SK-N-MC (cell line): ENCODE data around the gene MTG1.

Experiments
- EZH2 ChIP-seq: fragments of 200-600 bp; sonication (generic); IDR thresholded peaks from one replicate; pipeline ENCODE4 v1.6.1; 2017; ENCODE audit warnings: antibody characterized with exemption
- POLR2AphosphoS5 ChIP-seq: IDR thresholded peaks from 2 replicates; pipeline ENCODE4 v1.6.1; 2012; ENCODE audit warnings: mild to moderate bottlenecking, low read depth, low read length, borderline replicate concordance

GRCh38 chr10:133453516-133454203 lies 59.7 kb downstream of the MTG1 start, which contains the start of gene SCART1:
- TF ChIP-seq POLR2AphosphoS5 (no peak), EZH2 (no peak)
